Limb (tissue), 2 donors: ENCODE results near the gene FARS2.
"Not testable (repeated sequence)": the region's sequence is repeated elsewhere in the genome, so short reads cannot be mapped to it uniquely, and the experiment has no call there.

Experiments
- DNase-seq, 2 donors: peaks; one replicate each; pipeline ENCODE4 v3.0.0-alpha.2; 2016; ENCODE audit errors: extremely low spot score in 2 of 2

The FARS2 gene

GRCh38 chr6:5664149-5664548, 402.8 kb downstream of the FARS2 start:
- no peak for DNase-seq

- DNase-seq = no peak
Measured at GRCh38 chr6:5665173-5665572, 403.9 kb downstream of the FARS2 start.

GRCh38 chr6:5665667-5666066, 404.4 kb downstream of the FARS2 start:
- no peak for DNase-seq

GRCh38 chr6:5666695-5667094, 405.4 kb downstream of the FARS2 start:
- no peak for DNase-seq

- DNase-seq = no peak
Measured at GRCh38 chr6:5667737-5668136, 406.4 kb downstream of the FARS2 start.

GRCh38 chr6:5670381-5670780, 409.1 kb downstream of the FARS2 start:
- DNase-seq = no peak

- DNase-seq = no peak
Measured at GRCh38 chr6:5670811-5671561, 409.7 kb downstream of the FARS2 start.

GRCh38 chr6:5671601-5672559, 410.6 kb downstream of the FARS2 start:
- no peak for DNase-seq

- DNase-seq = no peak
Measured at GRCh38 chr6:5672581-5673011, 411.3 kb downstream of the FARS2 start.

GRCh38 chr6:5673019-5673790, 411.9 kb downstream of the FARS2 start:
- DNase-seq = no peak

- no peak for DNase-seq
Measured at GRCh38 chr6:5674141-5674540, 412.8 kb downstream of the FARS2 start.

GRCh38 chr6:5674721-5675120, 413.4 kb downstream of the FARS2 start:
- no peak for DNase-seq

- no peak for DNase-seq
Measured at GRCh38 chr6:5676701-5677100, 415.4 kb downstream of the FARS2 start.

GRCh38 chr6:5677219-5678000, 416.1 kb downstream of the FARS2 start:
- DNase-seq = no peak

GRCh38 chr6:5679270-5679669, 418.0 kb downstream of the FARS2 start:
- no peak for DNase-seq

GRCh38 chr6:5679691-5680090, 418.4 kb downstream of the FARS2 start:
- DNase-seq = no peak

- no peak for DNase-seq
Measured at GRCh38 chr6:5680095-5680494, 418.8 kb downstream of the FARS2 start.

- DNase-seq = no peak
Measured at GRCh38 chr6:5681480-5681879, 420.2 kb downstream of the FARS2 start.

- DNase-seq = no peak
Measured at GRCh38 chr6:5682530-5682929, 421.2 kb downstream of the FARS2 start.

- DNase-seq = not testable (repeated sequence)
Measured at GRCh38 chr6:5683747-5684146, 422.4 kb downstream of the FARS2 start.
